Ishikawa (cell line): ENCODE data around the gene LRRC47.

ENCODE experiments used
- CEBPB ChIP-seq: IDR thresholded peaks from 2 replicates; pipeline ENCODE4 v1.6.1; 2012
- CREB1 ChIP-seq: IDR thresholded peaks from 2 replicates; pipeline ENCODE4 v1.6.1; 2012; ENCODE audit warnings: low read depth
- EP300 ChIP-seq: IDR thresholded peaks from 2 replicates; pipeline ENCODE4 v1.6.1; 2012; ENCODE audit warnings: borderline replicate concordance
- MAX ChIP-seq: IDR thresholded peaks from 2 replicates; pipeline ENCODE4 v1.6.1; 2012
- RAD21 ChIP-seq: IDR thresholded peaks from 2 replicates; pipeline ENCODE4 v1.6.1; 2012; ENCODE audit warnings: low read depth
- REST ChIP-seq: IDR thresholded peaks from 2 replicates; pipeline ENCODE4 v1.6.1; 2012; ENCODE audit warnings: low read depth, mild to moderate bottlenecking
- TAF1 ChIP-seq: IDR thresholded peaks from 2 replicates; pipeline ENCODE4 v1.6.1; 2012; ENCODE audit warnings: low read depth, mild to moderate bottlenecking
- TCF12 ChIP-seq: IDR thresholded peaks from 2 replicates; pipeline ENCODE4 v1.6.1; 2012; ENCODE audit warnings: low read depth
- YY1 ChIP-seq: IDR thresholded peaks from 2 replicates; pipeline ENCODE4 v1.6.1; 2012; ENCODE audit warnings: low read depth

- TF ChIP-seq YY1 (no peak), EP300 (no peak), RAD21 (no peak), MAX (no peak), TAF1 (no peak), REST (no peak), TCF12 (no peak), CEBPB (no peak), CREB1 (no peak)
Observed at GRCh38 chr1:3736131-3736561, 60.2 kb downstream of the LRRC47 start.
